SU-DHL-6 (cell line): Measurements from ENCODE around the gene SYTL1.

Experiments used
- EZH2phosphoT487 ChIP-seq: fragments of 200-600 bp; sonication (generic), shearing (Covaris generic); conservative IDR thresholded peaks from 2 replicates; pipeline ENCODE4 v1.6.1; 2018; ENCODE audit warnings: mild to moderate bottlenecking, antibody characterized with exemption, low read length, moderate library complexity, mixed read lengths
- TF ChIP-seq, protein P1 (sequence below): fragments of 200-600 bp; sonication (generic); IDR thresholded peaks from one replicate; pipeline ENCODE4 v1.5.1; 2017; ENCODE audit warnings: antibody characterized with exemption, mild to moderate bottlenecking, low read length, moderate library complexity; ENCODE audit not compliant: insufficient read depth, poor library complexity, severe bottlenecking

DNA sequence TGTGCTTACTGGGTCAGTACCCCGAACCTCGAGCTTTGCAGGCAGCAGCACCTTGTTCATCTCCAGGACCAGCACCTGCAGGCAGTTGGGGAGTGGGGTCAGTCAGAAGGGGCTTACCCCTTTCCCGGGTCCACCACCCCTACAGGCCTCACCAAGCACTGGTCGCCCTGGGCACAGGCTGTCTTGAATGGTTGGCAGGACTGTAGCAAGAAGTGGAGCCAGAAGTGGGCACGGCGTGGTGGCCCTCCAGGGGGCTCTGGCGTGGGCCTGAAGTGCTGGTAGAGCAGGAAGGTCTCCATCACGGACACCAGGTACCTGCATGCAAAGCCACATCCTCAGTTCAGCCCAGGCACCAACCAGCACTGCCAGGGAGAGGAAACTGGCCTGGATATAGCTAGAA is 19.7 kb downstream of the SYTL1 start:
- TF ChIP-seq, protein P1, sequence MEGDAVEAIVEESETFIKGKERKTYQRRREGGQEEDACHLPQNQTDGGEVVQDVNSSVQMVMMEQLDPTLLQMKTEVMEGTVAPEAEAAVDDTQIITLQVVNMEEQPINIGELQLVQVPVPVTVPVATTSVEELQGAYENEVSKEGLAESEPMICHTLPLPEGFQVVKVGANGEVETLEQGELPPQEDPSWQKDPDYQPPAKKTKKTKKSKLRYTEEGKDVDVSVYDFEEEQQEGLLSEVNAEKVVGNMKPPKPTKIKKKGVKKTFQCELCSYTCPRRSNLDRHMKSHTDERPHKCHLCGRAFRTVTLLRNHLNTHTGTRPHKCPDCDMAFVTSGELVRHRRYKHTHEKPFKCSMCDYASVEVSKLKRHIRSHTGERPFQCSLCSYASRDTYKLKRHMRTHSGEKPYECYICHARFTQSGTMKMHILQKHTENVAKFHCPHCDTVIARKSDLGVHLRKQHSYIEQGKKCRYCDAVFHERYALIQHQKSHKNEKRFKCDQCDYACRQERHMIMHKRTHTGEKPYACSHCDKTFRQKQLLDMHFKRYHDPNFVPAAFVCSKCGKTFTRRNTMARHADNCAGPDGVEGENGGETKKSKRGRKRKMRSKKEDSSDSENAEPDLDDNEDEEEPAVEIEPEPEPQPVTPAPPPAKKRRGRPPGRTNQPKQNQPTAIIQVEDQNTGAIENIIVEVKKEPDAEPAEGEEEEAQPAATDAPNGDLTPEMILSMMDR: no peak
- no peak for TF ChIP-seq EZH2phosphoT487
